Smooth muscle cell (in vitro differentiated cells): Measurements from ENCODE around the gene DHCR24. TPM values are rescaled to one million over a fixed set of nuclear protein-coding genes. Genes with fewer than 3 reads are reported as not detected.

Experiments used
- DNase-seq: peaks from one replicate; lab custom pipeline; 2025; ENCODE audit not compliant: unreplicated experiment; lab: John Stamatoyannopoulos, UW
- H2AFZ ChIP-seq: fragments of 200-600 bp; sonication (generic); 2 replicates; pipeline ENCODE4 v1.6.0; 2016; ENCODE audit warnings: antibody characterized with exemption, low read depth, mild to moderate bottlenecking
- H3F3A ChIP-seq: fragments of 200-600 bp; sonication (generic); 2 replicates; pipeline ENCODE4 v1.6.0; 2017; ENCODE audit warnings: antibody characterized with exemption, low read depth
- H3K27ac ChIP-seq: fragments of 200-600 bp; sonication (generic); 2 replicates; pipeline ENCODE4 v1.5.1; 2016; ENCODE audit warnings: low read depth, mild to moderate bottlenecking
- H3K27me3 ChIP-seq: fragments of 200-600 bp; sonication (generic); 2 replicates; pipeline ENCODE4 v1.6.1; 2016; ENCODE audit warnings: low read depth, mild to moderate bottlenecking
- H3K36me3 ChIP-seq: fragments of 200-600 bp; sonication (generic); 2 replicates; pipeline ENCODE4 v1.5.1; 2016; ENCODE audit warnings: low read depth
- H3K4me1 ChIP-seq: fragments of 200-600 bp; sonication (generic); 2 replicates; pipeline ENCODE4 v1.5.1; 2016; ENCODE audit warnings: low read depth
- H3K4me2 ChIP-seq: fragments of 200-600 bp; sonication (generic); 2 replicates; pipeline ENCODE4 v1.6.0; 2016; ENCODE audit warnings: mild to moderate bottlenecking
- H3K4me3 ChIP-seq: fragments of 200-600 bp; sonication (generic); 2 replicates; pipeline ENCODE4 v1.5.1; 2016; ENCODE audit warnings: mild to moderate bottlenecking
- H3K79me2 ChIP-seq: fragments of 200-600 bp; sonication (generic); 2 replicates; pipeline ENCODE4 v1.6.0; 2016; ENCODE audit warnings: low read depth, mild to moderate bottlenecking
- H3K9ac ChIP-seq: fragments of 200-600 bp; sonication (generic); 2 replicates; pipeline ENCODE4 v1.6.0; 2016; ENCODE audit warnings: low read depth
- H3K9me3 ChIP-seq: fragments of 200-600 bp; sonication (generic); replicated peaks from 2 replicates; pipeline ENCODE4 v1.5.1; 2016; ENCODE audit warnings: low read depth
- H4K20me1 ChIP-seq: fragments of 200-600 bp; sonication (generic); 2 replicates; pipeline ENCODE4 v1.6.0; 2016; ENCODE audit warnings: low read depth
- WGBS: methylation state at CpG from one replicate; pipeline ENCODE4 v1.1.7; 2016; ENCODE audit warnings: low lambda C conversion rate; 5-methylcytosine and 5-hydroxymethylcytosine counted together
- polyA plus RNA-seq: library from polyadenylated mRNA; unstranded; fragments of >200 nt; fragmentation: Nextera tagmentation; extraction: Ambion mirVana; gene quantifications from 2 replicates; pipeline ENCODE4 v1.2.1, GENCODE V29; 2016
- total RNA-seq: library from RNA; depleted of rRNA; stranded (reverse); fragments of >200 nt; gene quantifications from 2 replicates; pipeline ENCODE4 v1.2.3, GENCODE V29; 2014
- TF ChIP-seq, protein P1 (sequence below): fragments of 200-600 bp; sonication (generic); IDR thresholded peaks from 2 replicates; pipeline ENCODE4 v1.5.1; 2017; ENCODE audit warnings: borderline replicate concordance, mild to moderate bottlenecking, antibody characterized with exemption; ENCODE audit not compliant: insufficient read depth, poor library complexity, severe bottlenecking

The DHCR24 gene
- total and polyA plus RNA-seq, 2 experiments from 2014 or later, result 47.2 to 64.2 TPM

DNA sequence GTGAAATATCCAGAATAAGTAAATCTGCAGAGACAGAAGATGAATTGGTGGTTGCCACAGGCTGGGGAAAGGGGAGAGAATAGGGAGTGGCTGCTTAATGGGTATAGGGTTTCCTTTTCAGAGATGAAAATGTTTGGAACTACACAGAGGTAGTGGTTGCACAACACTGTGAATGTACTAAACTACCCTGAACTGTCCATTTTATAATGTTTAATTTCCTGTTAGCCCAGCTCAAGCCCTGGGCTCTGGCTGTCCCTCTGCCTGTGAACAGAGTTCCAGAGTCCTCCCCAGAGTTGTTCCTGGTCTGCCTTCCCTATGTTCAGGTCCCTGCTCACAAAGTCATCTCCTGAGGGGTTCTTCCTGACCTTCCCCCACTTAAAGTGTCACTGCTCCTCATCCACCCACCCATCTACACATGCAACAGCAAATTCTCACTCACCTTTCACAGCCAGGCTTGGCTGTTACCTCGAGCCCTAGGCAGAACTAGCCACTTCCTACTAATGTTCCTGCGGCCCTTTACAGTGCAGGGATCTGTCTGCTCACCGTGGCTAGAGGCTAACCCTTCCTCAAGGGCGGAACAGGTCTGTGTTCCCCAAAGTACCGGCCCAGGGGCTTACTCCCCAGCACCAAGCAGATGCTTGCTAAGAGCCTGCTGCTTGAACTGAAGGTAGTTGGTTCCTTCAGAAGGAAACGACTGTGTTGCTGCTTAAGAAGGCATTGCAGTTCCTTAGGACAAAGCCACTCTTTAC lies 22.4 kb downstream of the DHCR24 start:
- Histone ChIP-seq H3K27me3 (no peaks in the 10 kb centered on the region), H3K79me2 (no peaks in the 10 kb centered on the region), H3K9me3 (no peaks in the 10 kb centered on the region), H2AFZ (no peak overlapping the region), H3K9ac (no peak overlapping the region), H3F3A (no peaks in the 10 kb centered on the region), H3K4me1 (no peaks in the 10 kb centered on the region), H3K36me3 (peaks cover 4% of the 10 kb centered on the region), H3K4me3 (no peak overlapping the region), H4K20me1 (peaks cover 5% of the 10 kb centered on the region), H3K27ac (no peak overlapping the region), H3K4me2 (no peak overlapping the region)
- DNase-seq, result no peak
- 92% methylated on average over 6 of the region's 6 CpGs for WGBS
- TF ChIP-seq, protein P1, sequence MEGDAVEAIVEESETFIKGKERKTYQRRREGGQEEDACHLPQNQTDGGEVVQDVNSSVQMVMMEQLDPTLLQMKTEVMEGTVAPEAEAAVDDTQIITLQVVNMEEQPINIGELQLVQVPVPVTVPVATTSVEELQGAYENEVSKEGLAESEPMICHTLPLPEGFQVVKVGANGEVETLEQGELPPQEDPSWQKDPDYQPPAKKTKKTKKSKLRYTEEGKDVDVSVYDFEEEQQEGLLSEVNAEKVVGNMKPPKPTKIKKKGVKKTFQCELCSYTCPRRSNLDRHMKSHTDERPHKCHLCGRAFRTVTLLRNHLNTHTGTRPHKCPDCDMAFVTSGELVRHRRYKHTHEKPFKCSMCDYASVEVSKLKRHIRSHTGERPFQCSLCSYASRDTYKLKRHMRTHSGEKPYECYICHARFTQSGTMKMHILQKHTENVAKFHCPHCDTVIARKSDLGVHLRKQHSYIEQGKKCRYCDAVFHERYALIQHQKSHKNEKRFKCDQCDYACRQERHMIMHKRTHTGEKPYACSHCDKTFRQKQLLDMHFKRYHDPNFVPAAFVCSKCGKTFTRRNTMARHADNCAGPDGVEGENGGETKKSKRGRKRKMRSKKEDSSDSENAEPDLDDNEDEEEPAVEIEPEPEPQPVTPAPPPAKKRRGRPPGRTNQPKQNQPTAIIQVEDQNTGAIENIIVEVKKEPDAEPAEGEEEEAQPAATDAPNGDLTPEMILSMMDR, result no peak

DNA sequence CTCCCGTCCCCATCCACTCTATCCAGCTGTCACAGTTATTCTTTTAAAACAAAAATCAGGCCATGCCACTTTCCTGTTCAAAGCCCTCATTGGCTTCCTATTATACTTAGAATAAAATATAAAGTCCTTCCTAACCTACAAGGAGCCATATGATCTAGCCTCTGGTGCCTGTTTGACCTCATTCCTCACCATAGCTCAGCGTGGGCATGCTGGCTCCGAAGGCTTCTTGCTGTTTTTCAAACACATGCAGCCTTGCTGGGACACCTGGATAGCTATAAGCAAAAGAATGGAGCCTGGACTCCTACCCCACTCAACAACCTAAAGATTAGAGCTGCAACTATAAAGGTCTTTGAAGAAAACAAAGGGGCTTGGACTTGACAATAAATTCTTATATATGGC lies 23.7 kb downstream of the DHCR24 start:
- 90% methylated on average over 3 of the region's 3 CpGs for WGBS
- H3K9me3 ChIP-seq, result no peaks in the 10 kb centered on the region
- H3K27me3 ChIP-seq, result no peaks in the 10 kb centered on the region
- H3K4me1 ChIP-seq, result no peaks in the 10 kb centered on the region
- no peak overlapping the region for H3K4me2 ChIP-seq
- peaks cover under 1% of the 10 kb centered on the region for H3F3A ChIP-seq
- H3K27ac ChIP-seq, result no peak overlapping the region
- H2AFZ ChIP-seq, result no peak overlapping the region
- TF ChIP-seq, protein P1, result no peak
- no peak overlapping the region for H3K4me3 ChIP-seq
- H4K20me1 ChIP-seq, result no peaks in the 10 kb centered on the region
- H3K36me3 ChIP-seq, result no peaks in the 10 kb centered on the region
- no peak overlapping the region for H3K9ac ChIP-seq
- H3K79me2 ChIP-seq, result no peaks in the 10 kb centered on the region
- no peak for DNase-seq

DNA sequence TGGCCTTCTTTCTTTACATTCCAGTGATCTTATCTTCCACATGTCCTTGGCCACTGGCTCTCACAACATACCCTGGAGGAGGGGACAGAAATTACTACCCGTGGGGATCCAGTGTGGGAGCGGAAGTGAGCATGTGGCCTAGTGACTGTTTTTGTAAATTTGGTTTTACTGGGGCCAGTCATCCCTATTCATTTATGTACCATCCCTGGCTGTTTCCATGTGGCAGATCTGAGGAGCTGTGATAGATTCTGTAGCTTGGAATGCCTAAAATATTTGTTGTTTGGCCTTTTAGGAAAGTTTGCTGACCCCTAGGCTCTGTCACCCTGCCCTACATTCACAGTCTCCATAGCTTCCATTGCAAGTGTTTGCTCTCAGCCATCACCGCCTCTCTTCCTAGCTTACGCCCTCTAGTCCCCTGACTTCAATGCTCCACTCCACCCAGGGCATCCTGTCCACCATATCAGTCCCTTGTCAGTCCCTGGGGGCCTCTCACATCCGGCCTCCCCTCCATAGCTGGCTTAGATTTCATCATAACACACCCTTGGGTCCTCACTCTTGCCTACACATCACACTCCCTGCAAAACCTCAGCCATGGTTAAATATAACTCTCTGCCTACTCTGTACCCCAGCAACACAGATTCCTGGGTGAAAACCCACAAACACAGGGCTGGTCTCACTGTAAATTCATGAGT lies 25.8 kb downstream of the DHCR24 start:
- no peaks in the 10 kb centered on the region for H3K36me3 ChIP-seq
- no peaks in the 10 kb centered on the region for H3K79me2 ChIP-seq
- H3K9ac ChIP-seq, result no peak overlapping the region
- H3K4me2 ChIP-seq, result no peak overlapping the region
- H2AFZ ChIP-seq, result no peak overlapping the region
- peaks cover 8% of the 10 kb centered on the region for H3F3A ChIP-seq
- DNase-seq, result no peak
- no peak overlapping the region for H3K4me3 ChIP-seq
- H3K4me1 ChIP-seq, result no peaks in the 10 kb centered on the region
- TF ChIP-seq, protein P1, result no peak
- no peaks in the 10 kb centered on the region for H4K20me1 ChIP-seq
- H3K9me3 ChIP-seq, result no peaks in the 10 kb centered on the region
- H3K27ac ChIP-seq, result no peak overlapping the region
- 67% methylated on average over 5 of the region's 5 CpGs for WGBS
- no peaks in the 10 kb centered on the region for H3K27me3 ChIP-seq
